Hypothalamus (tissue), 51 donors: Measurements from ENCODE around the gene SRSF4.

Experiments
- DNase-seq, 51 donors: peaks; one replicate each; lab custom pipeline; 2025; lab: John Stamatoyannopoulos, UW

Gene SRSF4

DNA sequence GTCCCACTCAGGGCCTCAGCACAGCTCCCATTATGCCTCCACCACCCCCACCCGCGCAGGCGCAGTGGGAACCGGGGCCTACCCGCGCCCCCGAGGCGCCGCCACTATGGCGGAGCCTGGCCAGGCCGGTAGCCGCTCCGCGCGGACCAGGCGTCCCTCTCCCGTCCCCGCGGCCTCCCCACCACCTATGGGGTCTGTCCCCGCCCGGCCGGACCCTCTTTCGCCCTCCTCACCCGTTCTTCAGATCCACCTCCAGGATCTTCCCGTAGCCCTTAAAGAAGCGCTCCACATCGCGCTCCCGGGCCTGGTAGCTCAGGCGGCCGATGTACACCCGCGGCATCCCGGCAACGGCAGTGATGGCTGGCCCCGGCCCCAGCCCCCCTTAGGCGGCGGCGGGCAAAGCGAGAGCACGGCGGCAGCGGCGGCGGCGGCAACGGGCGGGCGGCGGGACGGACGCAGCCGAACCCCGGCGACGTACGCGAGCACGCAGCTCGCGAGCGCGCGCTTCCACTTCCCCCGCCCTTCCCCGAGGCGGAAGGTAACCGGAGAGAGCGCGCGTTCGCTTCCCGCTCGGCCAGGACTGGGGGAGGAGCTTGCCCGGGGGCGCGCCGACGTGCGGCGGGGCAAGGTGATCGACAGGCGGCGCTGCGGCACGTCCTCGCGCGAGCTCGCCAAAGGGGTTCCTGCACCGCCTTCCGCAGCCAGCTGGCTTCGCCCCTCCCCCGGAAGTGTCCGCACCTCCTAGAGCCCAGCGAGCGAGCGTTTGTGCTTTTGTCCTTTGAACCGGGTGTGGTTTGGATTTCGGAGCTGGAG, at the start of gene SRSF4:
TSS of gene SRSF4 (minus strand) at position 488 of the 813 bp plus-strand sequence. CDS start at position 340, 148 bp downstream.
- peak; percentile 54 to 99 (median 96) for DNase-seq

DNA sequence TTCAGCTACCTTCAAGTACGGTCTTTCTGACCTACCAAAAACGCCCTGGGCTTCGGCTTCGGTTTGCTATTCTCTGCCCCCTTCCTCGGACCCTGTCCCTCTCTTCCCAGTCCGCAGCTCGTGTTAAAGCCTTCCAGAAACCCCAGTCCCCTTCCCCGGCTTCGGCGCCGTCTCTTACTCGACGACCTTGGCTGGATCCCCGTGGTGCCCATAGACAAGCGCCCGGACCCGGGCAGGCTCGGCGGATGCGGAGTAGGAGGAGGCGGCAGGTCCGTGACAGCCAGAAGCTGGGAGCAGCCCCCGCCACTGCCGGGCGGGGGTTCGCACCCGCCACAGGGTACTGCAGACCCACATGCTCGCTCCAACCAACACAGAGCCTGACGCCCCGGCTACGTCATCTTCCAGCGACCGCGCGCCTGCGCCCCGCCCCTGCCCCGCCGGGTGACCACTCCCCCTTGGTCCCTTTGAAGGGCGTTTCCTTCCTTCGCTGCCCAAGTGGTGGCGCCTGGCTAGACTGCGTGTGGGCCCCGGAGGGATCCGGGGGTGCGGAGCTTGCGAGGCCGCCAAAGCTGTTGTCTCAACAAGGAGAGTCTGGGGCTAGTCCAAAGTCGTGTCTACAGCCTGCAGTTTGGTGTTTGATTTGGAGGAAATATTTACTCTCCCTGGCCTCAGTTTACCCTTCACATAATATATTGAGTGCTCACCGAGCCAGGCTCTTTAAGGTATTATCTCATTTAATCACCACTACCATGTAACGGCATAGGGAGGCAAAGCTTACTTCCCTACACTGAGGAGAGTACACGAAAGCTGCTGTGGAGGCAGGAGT, 49.1 kb upstream of the SRSF4 start, which contains the start of gene MECR:
TSS of gene MECR (minus strand) at position 382 of the 826 bp plus-strand sequence. CDS start at position 354, 28 bp downstream.
- peak; percentile 69 to 96 (median 90) for DNase-seq

GRCh38 chr1:29230204-29230552, 48.5 kb upstream of the SRSF4 start:
- no peak for DNase-seq

- DNase-seq, result no peak
Observed at GRCh38 chr1:29227511-29227910, 45.8 kb upstream of the SRSF4 start.

DNA sequence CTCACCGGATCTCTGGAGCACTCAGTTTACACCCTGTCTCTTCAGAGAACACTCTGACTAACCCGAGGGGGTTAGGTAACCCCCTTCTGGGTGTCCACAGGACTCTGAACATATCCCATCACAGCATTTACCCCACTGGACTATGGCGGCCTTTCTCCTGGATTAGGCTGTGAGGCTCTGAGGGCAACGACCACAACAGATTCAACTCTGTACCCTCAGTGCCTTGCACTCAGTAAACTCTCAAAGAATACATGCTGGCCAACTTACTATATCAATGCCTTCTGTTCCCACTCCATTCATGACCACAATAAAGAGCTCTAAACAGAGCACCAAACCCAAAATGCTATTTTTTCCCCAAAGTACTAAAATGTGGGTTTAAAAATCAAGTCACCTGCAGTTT, 43.7 kb upstream of the SRSF4 start:
- no peak for DNase-seq

GRCh38 chr1:29224356-29224837, 42.7 kb upstream of the SRSF4 start:
- no peak for DNase-seq

GRCh38 chr1:29223521-29223920, 41.8 kb upstream of the SRSF4 start:
- no peak for DNase-seq

- DNase-seq, result no peak
Observed at GRCh38 chr1:29222686-29223085, 41.0 kb upstream of the SRSF4 start.

- DNase-seq, result peak in 1 of 51 donors; percentile 15
Observed at GRCh38 chr1:29222260-29222659, 40.6 kb upstream of the SRSF4 start.

GRCh38 chr1:29221296-29221695, 39.6 kb upstream of the SRSF4 start:
- no peak for DNase-seq

DNA sequence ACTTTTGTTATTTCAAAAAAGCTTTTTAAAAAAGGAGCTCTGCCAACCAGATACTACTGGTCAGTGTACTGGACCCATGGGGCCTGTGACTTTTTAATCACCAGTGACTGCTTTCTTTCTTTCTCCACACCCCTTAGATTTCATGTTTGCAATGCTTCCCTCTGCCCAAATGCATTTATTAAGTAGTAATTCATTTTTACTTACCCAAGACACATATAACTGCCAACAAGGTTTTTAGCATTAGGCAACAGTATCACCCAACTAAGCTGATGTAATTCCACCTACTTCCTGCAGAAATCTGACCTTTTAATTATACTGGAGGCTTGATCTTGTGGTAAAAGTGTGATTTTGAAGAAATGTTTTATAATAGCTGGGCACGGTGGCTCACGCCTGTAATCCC, 36.5 kb upstream of the SRSF4 start:
- DNase-seq, result no peak

DNA sequence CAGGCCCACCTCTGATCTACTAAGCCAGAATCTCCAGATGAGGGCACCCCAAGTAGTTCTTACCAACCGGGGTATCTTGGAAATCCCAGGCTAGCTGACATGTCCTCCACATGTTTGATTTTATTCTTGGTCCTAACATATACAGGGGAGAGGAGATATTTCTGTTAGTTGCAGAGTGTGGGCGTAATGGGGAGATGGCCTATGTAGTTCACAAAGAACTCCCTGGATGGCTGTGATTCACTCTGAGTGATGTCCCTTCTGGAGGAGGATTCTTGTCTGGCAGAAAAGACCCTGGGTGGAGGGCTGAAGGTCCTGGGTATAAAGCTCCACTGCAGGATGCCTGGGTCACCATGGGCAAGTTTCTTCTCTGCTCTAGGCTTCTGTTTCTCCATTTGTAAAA, 35.9 kb upstream of the SRSF4 start:
- no peak for DNase-seq

DNA sequence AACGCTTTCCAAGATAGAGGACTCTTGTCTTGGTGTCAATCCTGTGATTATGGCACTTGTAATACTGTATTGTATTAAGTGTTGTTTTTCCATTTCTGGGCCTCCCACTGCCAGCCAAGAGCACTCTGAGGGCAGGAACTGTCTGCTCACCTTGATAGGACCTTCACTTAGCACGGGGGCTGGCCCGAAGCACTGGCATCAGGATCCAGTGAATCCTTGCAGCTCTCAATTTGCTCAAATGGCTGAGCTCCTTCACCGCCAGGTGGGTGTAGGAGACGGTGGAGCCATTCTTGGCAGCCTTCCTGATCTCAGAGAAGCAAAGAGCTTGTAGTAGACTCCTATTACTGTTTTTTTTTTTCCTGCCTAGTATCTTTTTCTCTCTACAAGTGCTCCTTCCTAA, 31.4 kb upstream of the SRSF4 start:
- peak in 2 of 51 donors; percentile 23 to 39 for DNase-seq

GRCh38 chr1:29211086-29212030, 29.7 kb upstream of the SRSF4 start:
- peak in 1 of 51 donors; percentile 5 for DNase-seq

DNA sequence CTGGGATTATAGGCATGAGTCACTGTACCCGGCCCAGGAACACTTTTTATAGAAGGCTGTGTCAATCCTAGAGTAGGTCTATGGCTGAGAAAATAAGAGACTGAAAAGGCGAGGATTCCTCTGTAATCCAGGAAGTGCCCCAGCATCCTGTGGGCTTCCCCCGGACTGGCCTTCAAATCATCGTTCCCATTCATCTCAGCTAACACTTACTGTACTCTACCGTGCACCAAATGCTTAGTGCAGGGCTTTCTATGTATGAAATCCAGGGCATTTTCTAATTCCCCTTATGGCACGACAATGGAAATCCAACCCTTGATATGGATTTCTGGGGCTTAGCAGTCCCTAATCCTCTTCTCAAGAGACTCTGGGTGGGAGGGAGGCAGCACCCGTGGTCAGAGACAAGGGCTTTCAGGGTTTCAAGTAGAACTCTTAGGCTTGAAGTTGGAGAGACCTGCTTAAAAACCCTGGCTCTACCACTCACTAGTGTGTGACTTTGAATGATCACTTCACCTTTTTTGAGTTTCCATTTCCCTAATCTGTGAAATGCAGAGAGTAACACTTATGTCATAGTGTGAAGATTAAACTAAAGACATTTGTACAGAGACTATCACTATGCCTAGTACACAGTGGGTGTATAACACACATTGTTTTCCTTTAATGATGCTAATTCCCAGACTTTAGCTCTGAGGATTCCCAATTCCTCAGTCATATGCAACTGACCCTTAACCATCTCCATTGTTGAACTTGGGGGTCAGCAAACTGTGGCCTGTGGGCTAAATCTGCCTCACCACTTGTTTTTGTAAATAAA, 28.8 kb upstream of the SRSF4 start:
- DNase-seq, result no peak

GRCh38 chr1:29209173-29209572, 27.5 kb upstream of the SRSF4 start:
- no peak for DNase-seq

- no peak for DNase-seq
Observed at GRCh38 chr1:29208442-29208841, 26.7 kb upstream of the SRSF4 start.

DNA sequence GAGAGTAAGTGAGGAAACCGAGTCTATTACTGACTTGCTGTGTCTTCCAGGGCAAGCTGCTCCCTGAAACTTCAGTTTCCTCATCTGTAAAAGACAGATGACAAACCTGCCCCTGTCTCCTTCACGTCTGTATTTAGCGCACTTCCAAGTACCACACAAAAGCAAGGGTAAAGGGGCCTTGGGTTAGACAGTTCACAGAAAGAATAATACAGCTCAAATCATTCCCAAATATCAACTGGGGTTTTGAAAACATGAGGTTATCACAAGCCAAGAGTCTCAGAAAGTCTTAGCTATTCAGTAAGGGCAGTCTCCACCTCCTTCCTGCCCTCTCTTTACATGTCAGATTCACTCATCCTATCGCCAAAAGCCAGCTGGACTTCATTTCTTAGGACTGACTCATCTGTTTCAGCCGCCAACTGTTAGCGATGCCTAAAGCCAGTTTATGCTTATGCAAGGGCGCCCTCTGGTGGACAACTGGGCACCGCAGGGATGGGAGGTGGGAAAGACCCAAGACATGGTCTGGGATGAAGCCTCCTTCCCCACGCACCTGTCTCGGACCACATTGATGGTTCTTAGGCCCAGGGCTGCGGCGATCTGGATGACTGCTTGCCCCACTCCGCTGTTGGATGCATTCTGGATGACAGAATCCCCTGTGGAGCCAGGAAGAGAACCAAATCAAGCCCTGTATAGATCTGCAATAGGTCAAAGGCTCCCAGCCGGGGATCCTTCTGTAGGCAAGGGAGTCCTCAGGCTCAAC, 21.1 kb upstream of the SRSF4 start:
- peak; percentile 39 to 99 (median 81) for DNase-seq

GRCh38 chr1:29202053-29202452, 20.4 kb upstream of the SRSF4 start:
- no peak for DNase-seq
